ENCODE results near the gene PAQR5.
"Not testable (repeated sequence)": the region's sequence is repeated elsewhere in the genome, so short reads cannot be mapped to it uniquely, and the experiment has no call there.

PAQR5 gene

DNA sequence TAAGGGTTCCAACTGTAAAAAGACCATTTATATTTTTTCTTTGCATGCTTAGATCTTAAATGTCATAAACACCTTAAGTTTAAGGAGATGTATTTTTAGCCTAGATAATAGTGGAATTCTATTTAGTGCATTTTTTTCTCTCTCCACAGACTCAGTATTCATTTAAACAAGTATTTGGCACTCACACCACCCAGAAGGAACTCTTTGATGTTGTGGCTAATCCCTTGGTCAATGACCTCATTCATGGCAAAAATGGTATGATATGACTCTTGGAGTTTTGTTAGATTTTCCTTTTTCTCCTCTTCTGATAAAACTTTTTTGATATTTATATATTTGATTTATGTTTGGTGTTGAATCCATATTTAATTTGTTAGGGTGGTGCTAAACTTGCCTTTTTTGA, 122.8 kb downstream of the PAQR5 start:
- DNase-seq (ENCODE audit: low read depth in 2 of 2): no peak

- no peak for DNase-seq (ENCODE audit: low read depth in 2 of 2)
Observed at GRCh38 chr15:69422336-69422895, 123.7 kb downstream of the PAQR5 start.

- DNase-seq (ENCODE audit: low read depth in 2 of 2): no peak
Observed at GRCh38 chr15:69424001-69424400, 125.3 kb downstream of the PAQR5 start.

GRCh38 chr15:69424748-69425413, 126.2 kb downstream of the PAQR5 start:
- DNase-seq (ENCODE audit: low read depth in 2 of 2): no peak

DNA sequence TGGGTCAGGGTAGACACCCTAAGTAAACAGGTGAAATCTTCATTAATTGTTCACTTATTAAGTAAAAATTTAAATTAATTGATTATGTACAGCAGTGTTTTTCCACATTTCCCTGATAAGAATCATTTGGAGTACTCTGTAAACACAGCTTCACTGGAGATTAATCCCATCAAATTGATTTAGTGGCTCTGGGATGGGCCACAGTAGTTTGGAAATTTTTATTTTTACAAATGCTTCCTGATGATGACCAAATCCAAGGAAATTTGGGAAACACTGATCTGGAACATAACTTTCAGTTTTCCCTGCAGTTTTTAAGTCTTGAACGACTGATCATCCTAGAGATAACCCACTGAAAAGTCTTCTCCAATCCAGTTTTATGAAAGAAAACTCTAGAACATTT, 135.1 kb downstream of the PAQR5 start:
- no peak for DNase-seq (ENCODE audit: low read depth in 2 of 2)

- DNase-seq (ENCODE audit: low read depth in 2 of 2): no peak
Observed at GRCh38 chr15:69434238-69434637, 135.5 kb downstream of the PAQR5 start.

DNA sequence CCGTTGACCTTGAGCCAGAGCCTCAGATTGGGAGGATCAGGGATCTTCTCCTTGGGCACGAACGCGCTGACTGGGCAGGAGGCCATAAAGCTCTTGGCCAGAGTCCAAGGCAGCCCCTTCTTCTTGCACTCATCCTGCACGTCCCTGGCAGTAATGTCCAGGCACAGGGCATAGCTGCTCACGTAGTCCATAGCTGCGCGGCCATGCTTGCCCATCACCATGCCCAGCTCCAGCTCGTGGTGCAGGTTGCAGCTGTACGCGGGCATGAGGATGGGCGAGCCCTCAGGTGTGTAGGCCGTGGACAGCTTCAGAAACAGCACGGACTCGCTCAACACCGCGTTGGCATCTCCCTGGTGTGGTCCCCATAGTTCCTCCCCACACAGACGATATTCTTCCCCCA, 136.0 kb downstream of the PAQR5 start:
- DNase-seq (ENCODE audit: low read depth in 2 of 2): no peak

DNA sequence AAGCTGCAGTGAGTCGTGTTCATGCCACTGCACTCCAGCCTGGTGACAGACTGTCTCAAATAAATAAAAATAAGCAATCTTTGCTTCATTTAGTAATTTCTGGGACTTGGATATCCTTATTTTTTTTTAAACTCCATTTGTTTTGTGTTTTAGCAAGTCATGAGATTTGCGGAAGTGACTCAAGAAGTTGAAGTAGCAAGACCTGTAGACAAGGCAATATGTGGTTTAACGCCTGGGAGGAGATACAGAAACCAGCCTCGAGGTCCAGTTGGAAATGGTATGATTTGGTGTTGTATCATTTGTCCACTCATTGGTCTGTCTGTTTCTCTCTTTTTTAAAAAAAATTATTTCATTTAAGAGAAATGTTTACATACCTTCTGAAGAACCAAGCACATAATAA, 137.3 kb downstream of the PAQR5 start:
- no peak for DNase-seq (ENCODE audit: low read depth in 2 of 2)

- no peak for DNase-seq (ENCODE audit: low read depth in 2 of 2)
Observed at GRCh38 chr15:69436951-69437350, 138.2 kb downstream of the PAQR5 start.

DNA sequence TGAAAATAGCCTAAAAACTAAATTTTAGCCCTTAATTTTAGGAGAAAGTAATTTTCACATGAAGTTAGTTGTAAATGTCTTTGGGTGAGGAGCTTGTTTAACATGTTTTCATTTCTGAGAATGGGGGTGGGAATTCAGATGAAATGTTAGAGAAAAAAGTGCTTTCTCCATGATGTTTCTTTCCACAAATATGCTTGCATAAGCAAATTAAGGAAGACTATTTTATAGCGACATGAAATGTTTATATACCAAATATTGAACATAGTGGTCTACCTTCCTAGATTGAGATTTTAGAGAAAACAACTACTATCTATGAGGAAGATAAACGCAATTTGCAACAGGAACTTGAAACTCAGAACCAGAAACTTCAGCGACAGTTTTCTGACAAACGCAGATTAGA, 140.9 kb downstream of the PAQR5 start:
- DNase-seq (ENCODE audit: low read depth in 2 of 2): no peak

DNA sequence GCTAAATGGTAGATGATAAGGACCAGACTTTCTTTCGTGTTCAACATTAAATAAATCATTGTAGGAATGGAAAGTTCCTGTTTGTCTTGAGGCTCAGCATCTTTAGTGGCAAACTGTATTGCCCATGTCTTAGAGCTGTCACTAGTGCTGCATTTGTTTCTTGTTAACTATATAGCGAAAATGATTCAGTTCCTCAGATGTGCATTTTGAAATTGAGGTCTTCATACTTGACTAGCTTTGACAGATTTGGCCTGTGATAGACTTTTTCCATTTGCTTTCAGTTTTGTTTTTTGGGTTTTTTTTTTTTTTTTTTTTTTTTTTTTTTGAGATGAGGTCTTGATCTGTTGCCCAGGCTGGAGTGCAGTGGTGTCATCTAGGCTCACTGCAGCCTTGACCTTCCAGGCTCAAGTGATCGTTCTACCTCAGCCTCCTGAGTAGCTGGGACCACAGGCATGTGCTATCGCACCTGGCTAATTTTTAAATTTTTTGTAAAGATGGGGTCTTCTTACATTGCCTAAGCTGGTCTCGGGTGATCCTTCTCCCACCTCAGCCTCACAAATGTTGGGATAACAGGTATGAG, 144.4 kb downstream of the PAQR5 start:
- no peak for DNase-seq (ENCODE audit: low read depth in 2 of 2)

DNA sequence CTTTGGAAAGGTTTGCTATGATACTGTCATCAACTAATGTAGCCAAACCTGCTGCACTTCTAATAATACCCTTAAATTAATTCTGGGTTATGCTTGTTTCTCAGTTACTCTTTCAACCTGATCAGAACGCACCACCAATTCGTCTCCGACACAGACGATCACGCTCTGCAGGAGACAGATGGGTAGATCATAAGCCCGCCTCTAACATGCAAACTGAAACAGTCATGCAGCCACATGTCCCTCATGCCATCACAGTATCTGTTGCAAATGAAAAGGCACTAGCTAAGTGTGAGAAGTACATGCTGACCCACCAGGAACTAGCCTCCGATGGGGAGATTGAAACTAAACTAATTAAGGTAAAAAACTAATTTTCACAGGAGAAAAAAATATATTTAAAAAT, 146.0 kb downstream of the PAQR5 start:
- DNase-seq (ENCODE audit: low read depth in 2 of 2): no peak

GRCh38 chr15:69446953-69447352, 148.2 kb downstream of the PAQR5 start:
- no peak for DNase-seq (ENCODE audit: low read depth in 2 of 2)

DNA sequence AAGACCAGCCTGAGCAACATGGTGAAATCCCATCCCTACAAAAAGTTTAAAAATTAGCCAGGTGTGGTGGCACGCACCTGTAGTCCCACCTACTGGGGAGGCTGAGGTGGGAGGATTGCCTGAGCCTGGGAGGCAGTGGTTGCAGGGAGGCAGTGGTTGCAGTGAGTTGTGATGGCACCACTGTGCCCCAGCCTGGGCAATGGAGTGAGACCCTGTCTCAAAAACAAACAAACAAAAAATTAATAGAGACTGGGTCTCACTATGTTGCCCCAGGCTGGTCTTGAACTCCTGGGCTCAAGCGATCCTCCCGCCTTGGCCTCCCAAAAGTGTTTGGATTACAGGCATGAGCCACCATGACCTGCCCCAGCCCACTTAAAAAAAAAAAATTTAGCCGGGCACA, 151.5 kb downstream of the PAQR5 start:
- DNase-seq (ENCODE audit: low read depth in 2 of 2): not testable (repeated sequence)

DNA sequence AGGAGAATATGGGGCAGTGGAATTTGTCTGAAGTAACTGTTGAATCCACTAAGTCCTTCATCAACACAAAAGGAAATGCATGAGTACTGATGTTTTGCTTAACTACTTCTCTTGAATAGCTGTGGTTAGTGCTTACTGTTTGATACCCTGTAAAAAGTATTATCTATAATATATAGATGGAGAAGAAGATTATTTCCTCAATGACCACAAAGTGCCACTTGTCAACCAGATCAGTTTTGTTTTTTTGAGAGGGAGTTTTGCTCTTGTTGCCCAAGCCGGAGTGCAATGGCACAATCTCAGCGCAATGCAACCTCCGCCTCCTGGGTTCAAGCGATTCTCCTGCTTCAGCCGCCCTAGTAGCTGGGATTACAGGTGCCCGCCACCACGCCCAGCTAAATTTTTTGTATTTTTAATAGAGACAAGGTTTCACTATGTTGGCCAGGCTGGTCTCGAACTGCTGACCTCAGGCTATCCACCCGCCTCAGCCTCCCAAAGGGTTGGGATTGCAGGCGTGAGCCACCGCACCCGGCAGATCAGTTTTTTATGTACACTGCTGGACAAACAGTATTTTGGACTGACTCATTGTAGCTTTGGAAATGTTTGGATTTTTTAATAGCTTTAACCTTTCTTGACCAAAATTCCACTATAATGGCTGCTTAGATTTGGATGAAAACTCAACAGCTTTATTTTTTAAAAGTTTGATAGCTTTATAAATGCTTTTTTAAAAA, 152.4 kb downstream of the PAQR5 start:
- DNase-seq (ENCODE audit: low read depth in 2 of 2): no peak

- no peak for DNase-seq (ENCODE audit: low read depth in 2 of 2)
Observed at GRCh38 chr15:69451951-69452691, 153.4 kb downstream of the PAQR5 start.

GRCh38 chr15:69452692-69453521, 154.2 kb downstream of the PAQR5 start, which contains the start of gene RPLP1:
Gene RPLP1, plus strand, starts transcription at chr15:69452818. Its CDS starts 131 bp downstream, at chr15:69452949.
- peak; percentile 87 for DNase-seq (ENCODE audit: low read depth in 2 of 2)

- no peak for DNase-seq (ENCODE audit: low read depth in 2 of 2)
Observed at GRCh38 chr15:69454953-69455352, 156.2 kb downstream of the PAQR5 start.

GRCh38 chr15:69456208-69457166, 157.8 kb downstream of the PAQR5 start:
- no peak for DNase-seq (ENCODE audit: low read depth in 2 of 2)

All from fibroblast of skin of left biceps (primary cell).